ENCODE data around the gene CD96.

- TF ChIP-seq POLR2A (IDR thresholded peaks at IDR 0.05), result no peak
- TF ChIP-seq, protein P1, sequence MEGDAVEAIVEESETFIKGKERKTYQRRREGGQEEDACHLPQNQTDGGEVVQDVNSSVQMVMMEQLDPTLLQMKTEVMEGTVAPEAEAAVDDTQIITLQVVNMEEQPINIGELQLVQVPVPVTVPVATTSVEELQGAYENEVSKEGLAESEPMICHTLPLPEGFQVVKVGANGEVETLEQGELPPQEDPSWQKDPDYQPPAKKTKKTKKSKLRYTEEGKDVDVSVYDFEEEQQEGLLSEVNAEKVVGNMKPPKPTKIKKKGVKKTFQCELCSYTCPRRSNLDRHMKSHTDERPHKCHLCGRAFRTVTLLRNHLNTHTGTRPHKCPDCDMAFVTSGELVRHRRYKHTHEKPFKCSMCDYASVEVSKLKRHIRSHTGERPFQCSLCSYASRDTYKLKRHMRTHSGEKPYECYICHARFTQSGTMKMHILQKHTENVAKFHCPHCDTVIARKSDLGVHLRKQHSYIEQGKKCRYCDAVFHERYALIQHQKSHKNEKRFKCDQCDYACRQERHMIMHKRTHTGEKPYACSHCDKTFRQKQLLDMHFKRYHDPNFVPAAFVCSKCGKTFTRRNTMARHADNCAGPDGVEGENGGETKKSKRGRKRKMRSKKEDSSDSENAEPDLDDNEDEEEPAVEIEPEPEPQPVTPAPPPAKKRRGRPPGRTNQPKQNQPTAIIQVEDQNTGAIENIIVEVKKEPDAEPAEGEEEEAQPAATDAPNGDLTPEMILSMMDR (IDR thresholded peaks at IDR 0.05), result no peak
These were observed 111.8 kb downstream of the CD96 start for GRCh38 chr3:111653766-111654165.

Measured in adrenal gland (tissue), 5 donors.